GM18517 (cell line): ENCODE results near the gene SEPTIN5.

ENCODE experiments used
- ATAC-seq: cut with Tn5 transposase; IDR thresholded peaks from one replicate; pipeline ENCODE4 v1.9.1; 2021; ENCODE audit warnings: mild to moderate bottlenecking, moderate library complexity; ENCODE audit not compliant: unreplicated experiment

Gene SEPTIN5

DNA sequence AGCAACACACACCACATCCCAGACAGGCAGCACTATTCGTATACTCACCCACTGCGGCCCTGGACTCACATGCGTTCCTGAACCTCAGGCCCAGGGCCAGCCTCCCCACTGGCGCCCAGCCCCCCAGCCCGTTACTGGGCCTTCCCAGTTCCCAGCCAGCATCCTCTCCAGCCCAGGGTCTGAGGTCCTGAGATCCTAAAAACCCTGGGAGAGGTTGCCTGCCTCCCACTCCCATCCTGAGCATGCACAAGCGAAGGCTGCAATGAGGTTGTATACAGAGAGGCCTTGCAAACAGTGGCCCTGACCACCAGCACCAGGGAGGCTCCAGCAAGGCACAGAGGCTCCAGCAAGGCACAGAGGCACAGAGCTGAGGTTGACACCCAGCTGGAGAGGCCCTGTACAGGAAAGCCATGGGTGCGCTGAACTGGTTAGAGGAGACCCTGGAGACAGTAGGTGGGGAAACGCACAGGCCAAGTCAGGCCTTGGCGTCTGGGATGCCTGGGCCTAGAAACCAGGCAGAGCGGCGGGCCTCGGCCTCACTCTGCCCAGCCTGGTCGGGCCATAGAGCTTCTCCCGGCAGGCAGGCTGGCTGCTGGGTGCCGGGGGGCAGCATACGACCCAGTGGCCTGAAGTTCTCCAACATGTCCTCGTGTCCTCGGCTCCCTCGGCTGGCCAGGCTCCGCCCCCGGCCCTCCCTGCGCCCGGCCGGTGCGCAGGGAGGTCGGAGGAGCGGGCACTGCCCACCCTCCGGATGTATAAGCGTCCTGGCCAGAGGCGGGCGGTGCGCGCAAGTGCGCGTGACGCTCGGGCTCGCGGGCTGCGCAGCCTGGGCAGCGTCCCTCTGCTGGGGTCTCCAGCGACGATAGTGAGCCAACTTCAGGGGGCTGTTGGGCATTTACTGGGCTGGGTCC, 43.9 kb downstream of the SEPTIN5 start:
- no peak for ATAC-seq

DNA sequence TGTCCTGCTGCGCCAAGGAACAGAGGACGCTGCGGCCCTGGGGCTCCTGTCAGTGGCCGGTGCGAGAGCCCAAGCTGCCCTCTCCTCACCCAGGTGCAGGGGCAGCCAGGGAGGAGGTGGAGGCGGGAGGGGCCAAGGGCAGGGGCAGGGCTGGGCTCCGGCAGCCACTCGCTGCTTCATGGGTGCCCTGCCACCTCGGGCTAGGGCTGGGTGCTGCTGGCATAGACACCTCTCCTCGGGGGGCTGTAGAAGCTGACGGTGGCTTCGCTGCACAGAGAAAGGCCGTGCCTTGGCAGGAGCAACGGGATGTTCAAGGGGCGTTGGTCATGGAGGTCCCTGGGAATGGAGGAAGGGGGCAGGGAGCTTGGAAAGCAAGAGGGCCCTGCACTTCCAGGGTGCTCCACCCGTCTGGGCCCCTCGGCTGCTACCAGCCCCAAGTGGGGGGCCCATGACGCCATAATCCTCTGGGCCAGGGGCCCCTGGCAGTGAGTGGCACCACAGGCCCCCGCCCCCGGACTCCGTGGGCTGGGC, 44.7 kb downstream of the SEPTIN5 start:
- ATAC-seq, result no peak

DNA sequence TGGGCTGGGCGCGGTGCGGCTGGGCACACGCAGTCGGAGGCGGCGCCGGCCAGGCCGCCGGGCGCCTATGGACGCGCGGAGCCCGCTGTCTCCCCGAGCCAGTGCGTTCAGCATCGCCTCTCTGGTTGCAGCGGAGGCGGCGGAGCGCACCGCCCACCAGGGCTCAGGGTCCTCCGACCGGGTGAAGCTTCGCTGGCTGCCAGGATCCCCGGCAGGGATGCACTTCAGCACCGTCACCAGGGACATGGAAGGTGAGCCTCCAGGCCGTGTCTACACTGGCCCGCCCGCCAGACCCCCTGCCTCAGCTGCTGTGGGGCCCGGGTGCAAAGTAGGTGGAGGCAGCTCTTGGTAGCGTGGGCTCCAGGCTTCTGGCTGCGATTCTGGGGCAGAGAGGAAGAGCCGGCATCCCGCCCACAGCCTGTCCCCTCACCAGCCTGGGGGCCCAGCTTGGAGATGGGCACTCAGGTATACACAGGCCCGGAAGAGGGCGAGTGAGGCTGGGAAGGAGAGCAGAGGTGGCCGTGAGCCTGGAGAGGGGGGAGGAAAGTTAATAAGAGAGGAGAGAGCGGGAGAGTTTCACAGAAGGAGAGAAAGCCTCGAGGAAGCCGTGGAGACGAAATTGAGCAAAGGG, 45.2 kb downstream of the SEPTIN5 start:
- no peak for ATAC-seq

DNA sequence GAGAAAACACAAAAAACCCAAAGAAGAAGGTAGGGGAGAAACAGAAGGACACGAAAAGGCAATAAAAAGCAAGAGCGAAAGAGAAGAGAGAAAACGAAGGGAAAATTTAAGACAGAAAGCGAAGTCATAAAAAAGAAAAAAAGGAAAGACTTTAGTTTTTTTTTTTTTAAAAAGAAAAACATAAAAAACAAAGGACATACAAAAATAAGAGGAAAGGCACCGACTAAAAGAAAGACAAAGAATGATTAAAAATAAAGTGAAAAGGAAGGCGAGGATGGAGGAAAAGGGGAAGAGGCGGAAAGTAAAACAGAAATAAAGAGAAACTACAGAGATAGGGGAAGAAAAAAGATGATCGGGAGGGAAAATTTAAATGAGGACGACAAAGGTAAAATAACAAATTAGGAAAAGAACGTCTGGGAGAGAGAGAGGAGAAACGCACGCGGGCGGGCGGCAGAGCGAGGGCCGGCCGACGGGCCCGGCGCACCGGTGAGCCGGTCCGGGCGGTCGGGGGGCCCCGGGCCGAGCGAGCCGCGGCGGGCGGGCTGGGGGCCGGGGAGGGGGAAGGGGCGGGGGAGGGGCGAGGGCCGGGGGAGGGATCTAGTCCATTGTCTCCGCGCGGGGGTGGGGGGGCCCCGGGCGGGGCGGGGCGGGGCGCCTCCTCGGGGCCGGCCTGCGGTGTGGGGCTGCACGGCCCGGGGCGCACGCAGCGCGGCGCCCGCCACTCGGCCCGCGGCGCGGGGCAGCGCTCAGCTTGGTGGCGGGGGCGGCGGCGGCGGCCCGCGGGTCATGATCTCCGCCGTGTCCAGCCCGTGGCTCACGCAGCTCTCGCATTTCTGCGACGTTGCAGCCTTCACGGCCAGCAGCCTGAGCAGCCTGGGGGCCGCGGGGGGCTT, 46.0 kb downstream of the SEPTIN5 start, which contains the start of gene TBX1:
Gene TBX1, plus strand, starts transcription at position 721 of the 893 bp plus-strand sequence. Its CDS starts 66 bp downstream, at position 787.
- no peak for ATAC-seq

DNA sequence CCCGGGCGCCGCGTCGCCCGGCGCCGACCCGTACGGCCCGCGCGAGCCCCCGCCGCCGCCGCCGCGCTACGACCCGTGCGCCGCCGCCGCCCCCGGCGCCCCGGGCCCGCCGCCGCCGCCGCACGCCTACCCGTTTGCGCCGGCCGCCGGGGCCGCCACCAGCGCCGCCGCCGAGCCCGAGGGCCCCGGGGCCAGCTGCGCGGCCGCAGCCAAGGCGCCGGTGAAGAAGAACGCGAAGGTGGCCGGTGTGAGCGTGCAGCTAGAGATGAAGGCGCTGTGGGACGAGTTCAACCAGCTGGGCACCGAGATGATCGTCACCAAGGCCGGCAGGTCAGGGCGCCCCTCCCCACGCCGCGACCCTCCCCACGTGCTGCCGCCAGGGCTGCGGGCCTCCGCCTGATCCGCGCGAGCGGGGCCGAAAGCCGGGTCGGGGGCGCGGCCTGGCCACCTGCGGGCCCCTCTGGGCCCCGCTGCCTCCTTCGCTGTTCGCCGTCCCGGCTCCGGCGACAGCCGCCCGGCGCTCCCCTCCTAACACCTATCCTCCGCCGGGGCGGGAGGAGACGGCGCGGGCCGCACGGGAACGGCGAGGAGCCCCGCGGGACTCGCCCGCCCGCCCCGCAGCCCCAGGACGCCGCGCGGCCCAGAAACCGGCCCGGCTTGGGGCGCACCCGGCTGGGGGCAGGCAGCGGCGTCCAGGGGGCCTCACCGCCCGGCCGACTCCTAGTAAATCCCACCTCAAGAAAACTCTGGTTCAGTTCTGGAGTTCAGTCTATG, 46.8 kb downstream of the SEPTIN5 start:
- no peak for ATAC-seq

DNA sequence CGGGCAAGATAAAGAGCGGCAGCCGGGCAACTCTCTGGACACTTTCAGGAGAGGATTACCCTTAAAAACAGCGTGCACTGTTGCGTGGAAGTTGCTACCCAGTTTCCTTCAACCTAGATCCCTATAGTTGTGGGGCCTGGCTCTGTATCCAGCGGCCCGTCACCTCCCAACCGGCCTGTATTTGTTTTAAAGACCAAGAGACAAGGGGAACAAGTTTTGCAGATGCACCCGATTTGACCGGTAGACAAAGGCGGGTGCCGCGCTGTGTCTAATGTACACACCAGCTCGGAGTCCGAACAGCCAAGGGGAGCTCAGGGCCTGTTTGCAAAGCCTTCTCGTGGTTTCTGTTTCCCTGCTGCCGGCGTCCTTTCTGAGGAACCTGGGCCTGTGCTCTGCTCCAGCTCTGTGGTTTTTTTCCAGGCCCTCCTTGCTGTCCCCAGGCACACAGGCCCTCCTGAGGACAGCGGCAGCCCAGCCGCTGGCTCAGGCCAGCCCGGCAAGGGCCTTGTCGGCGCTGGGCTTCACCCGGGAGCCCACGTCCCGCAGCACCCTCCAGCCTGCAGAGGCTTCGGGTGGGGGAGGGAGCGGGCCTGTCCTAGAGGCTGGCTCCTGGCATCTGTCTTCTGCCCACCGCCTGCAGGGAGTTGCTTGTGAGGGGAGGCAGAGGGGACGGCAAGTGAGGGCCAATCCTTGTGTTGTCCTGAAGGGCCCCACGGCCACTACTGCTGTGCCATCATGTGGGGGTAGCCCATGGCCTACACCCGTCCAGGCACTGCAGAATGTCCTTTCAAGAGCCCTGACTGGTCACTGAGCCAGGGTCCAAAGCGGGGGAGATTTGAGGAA, 47.6 kb downstream of the SEPTIN5 start:
- no peak for ATAC-seq

DNA sequence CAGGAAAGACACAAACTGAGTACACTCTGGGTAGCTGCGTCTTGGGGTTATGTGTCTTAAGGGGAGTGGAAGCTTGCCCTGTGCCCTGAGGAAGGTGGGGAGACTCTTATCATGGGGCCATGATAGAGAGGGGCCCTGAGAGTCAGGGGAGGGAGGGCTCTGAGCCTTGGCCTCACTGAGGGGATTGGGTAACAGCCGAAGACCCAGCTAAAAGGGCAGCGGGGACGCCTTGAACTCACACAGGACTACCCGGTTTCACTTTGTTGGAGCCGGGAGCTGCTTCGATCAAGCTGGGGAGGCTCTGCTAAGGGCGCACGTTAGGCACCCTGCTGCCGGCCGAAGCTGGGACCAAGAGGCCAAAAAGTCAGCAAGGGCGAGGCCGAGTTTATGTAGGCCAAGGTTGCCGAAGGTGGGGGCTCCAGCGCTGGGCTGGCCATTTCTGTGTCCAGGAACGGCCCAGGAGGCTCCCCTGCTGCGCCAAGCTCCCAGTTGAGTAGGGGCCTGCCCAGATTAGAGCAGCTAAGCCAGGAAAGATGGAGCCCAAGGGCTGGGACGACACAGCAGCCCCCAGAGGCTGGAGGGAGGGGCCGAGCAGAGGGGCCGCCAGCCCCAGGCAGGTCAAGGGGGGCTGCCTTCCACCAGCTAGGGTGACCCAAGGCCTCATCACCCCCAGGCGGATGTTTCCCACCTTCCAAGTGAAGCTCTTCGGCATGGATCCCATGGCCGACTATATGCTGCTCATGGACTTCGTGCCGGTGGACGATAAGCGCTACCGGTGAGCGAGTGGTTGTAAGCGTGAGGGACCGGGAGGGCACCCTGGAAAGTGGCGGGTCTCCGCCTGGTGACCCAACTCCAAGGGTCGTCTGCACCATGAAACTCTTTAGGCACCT, 48.5 kb downstream of the SEPTIN5 start:
- no peak for ATAC-seq

DNA sequence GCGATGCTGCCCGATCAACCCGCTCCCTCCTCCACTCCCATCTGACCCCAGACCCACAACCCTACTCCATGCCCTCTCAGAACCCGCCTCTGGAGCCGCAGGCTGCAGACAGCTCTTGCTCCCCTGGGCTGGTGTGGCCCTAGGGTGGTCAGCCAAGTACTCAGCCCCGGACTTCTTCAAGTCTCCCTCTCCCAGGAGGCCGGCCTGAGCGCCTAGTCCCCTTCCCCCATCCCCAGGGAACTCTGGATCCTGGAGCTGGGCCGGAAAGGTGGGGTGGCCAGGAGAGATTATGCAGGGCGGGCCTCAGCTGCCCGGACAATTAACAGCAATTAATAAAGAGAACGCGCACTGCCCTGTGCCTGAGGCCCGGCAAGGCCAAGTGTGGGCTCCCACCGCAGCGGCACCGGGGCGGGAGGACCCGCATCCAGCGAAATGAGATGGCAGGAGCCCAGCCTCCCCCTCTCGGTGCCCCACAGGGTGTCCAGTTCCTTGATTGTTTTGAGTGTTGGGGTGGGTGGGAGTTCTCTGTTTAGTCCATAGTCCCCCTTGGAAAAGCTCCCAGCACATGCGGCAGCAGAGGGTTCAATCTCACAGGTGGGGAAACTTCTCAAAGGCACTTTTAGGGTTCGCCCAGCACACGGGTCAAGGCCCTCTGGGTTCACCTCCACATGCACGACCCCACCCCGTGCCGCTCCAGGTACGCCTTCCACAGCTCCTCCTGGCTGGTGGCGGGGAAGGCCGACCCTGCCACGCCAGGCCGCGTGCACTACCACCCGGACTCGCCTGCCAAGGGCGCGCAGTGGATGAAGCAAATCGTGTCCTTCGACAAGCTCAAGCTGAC, 49.4 kb downstream of the SEPTIN5 start:
- ATAC-seq, result no peak

DNA sequence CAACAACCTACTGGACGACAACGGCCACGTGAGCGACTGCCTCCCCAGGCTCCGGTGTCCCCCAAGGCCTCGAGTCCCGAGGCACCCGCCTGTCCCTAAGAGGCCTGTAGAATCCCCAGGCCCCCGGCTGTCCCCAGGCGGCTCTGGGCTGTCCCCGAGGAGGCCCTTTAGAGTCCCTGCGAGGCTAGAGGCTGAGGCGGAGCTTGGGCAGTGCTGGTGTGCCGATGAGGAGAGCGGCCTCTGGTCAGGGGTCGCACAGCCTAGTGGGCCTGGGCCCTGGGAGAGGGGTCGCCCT, 49.9 kb downstream of the SEPTIN5 start:
- ATAC-seq, result no peak

DNA sequence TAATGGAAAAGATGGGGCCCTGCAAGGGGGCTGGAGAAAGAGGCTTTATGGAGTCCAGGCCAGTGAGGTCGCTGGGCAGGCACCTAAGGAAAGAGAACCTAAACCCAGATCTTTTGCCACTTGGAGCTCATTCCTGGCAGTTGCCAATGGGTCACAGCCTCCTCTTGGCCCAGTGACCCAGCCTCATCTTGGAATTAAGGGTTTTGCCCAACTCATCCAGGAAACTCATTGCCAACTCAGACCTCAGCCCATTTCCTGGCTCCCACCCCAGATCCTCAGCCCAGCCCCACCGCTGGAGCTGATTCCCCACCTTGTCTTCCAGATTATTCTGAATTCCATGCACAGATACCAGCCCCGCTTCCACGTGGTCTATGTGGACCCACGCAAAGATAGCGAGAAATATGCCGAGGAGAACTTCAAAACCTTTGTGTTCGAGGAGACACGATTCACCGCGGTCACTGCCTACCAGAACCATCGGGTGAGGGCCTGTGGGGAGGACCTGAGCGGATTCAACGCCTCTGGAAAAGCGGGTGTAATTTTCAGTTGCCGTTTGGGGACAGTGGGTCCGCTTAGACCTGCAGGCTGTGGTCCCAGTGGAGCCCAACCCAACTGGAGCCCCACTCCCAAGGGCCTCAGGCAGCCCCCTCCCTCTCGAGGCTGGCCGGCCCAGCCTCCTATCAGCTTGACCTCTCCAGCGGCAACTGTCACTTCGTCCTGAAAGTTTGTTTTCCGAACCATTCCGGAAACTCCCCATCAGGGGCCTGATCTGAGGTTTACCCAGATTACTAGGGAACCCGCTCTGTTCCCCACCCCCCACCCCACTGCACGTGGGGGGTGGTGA, 50.6 kb downstream of the SEPTIN5 start:
- ATAC-seq, result no peak

DNA sequence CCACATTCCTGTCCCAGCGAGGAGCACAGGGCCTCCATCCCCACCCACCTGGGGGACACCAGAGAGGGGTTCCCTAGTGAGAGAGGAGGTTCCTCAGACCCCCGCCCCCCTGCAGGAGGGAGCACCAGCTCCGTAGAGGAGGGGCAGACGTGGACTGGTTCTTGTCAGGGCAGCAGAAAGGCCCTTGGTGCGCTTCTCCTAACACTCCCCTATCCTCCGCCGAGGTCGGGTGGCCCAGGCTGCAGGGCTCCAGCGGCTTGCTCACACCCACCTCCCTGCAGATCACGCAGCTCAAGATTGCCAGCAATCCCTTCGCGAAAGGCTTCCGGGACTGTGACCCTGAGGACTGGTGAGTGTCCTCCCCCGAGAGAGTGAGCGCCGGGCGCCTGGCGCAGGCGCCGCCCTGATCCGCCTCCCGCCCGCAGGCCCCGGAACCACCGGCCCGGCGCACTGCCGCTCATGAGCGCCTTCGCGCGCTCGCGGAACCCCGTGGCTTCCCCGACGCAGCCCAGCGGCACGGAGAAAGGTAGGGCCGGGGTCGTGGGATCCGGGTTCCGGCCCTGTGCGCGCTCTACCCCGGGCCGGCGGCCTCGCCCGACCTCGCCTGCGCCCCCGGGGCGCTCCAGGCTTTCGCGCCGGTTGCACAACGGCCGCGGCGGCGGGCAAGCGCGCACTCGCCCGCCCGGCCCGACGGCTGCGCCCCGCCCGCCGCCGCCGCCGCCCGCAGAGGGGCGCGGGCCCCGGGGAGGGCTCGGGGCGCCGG, 51.4 kb downstream of the SEPTIN5 start:
- no peak for ATAC-seq

DNA sequence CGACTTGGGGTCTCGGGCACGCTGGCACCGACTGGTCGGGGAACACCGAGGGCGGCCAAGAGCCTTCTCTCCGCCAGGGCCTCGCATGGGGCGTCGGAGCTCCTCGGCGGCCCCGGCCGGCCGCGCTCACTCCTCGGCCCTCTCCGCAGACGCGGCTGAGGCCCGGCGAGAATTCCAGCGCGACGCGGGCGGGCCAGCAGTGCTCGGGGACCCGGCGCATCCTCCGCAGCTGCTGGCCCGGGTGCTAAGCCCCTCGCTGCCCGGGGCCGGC, 51.9 kb downstream of the SEPTIN5 start:
- no peak for ATAC-seq

DNA sequence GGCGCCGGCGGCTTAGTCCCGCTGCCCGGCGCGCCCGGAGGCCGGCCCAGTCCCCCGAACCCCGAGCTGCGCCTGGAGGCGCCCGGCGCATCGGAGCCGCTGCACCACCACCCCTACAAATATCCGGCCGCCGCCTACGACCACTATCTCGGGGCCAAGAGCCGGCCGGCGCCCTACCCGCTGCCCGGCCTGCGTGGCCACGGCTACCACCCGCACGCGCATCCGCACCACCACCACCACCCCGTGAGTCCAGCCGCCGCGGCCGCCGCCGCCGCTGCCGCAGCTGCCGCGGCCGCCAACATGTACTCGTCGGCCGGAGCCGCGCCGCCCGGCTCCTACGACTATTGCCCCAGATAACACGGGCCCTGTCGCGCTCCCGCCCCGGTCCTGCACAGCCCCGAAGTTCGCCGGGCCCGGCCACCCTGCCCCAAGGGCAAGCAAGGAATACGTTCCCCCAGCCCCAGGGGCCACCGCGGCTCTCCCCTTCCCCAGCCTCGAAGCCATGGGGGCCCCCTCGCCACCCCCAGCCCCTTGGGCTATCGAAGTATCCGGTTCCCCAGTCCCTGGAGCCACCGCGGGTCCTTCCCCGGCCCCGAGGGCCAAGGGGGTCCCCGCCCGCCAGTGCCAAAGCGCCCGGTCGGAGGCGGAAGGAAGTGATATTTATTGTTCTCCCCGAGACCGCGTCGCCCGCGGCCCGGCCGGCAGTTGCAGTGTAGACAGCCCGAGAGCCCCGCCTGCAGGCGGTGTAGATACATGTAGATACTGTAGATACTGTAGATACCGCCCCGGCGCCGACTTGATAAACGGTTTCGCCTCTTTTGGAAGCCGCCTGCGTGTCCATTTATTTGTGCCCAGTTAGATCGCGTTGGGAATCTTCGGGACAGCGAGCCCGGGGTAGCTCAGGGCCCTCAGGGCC, 52.5 kb downstream of the SEPTIN5 start:
- ATAC-seq, result no peak

DNA sequence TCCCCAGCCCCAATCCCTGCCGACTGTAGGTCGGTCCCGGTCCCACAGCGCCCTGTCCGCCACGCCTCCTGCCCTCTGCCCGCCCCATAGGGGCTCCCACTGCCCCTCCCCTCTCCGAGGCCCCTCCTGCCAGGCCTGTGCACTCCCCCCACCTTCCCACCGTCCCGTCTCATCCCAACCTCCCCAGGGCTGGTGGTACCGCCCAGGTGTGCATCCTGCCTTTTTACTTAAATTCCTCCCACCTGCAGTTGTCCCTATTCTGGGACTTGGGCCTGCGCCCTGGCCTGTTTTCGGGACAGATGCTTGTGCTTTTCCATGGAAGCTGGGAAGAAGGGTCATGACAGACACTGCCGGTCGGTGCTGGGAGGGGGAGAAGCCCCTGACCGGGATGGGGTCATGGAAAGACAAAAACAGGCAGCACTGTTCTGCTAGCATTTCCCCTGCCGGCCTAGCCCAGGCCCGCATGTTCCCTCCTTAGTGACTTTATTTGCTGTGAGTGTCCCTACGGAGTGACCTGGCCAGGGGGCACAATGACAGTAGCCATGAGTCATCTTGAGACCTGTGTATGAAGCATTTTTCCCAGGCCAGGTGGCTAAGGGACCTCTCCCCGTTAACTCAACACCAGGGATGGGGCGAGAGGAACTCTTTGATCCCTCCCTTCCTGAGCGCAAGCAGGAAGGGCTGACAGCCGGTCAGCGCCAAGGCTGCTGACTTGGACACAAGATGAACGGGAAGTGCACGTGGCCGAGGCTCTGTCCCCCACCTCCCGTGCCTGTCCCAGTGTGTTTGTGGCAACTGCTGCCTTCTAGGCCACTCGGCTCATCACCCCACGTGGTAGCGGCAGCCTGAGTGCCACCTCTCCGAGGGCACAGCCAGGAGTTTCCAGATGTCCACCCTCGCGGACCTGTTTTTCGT, 53.4 kb downstream of the SEPTIN5 start:
- ATAC-seq, result no peak
